Activated CD8-positive, alpha-beta T cell treated with anti-CD3 and anti-CD28 coated beads for 36 hours (primary cell): ENCODE results near the gene FRYL. TPM values are rescaled to one million over a fixed set of nuclear protein-coding genes. Genes with fewer than 3 reads are reported as not detected.
A peak's percentile ranks its signal among the peaks of the same experiment; 100 is the strongest.

Experiments used
- ATAC-seq: fragments of 200-7000 bp; cut with Tn5 transposase; one replicate; pipeline ENCODE4 v1.10.0; 2021; ENCODE audit warnings: mild to moderate bottlenecking, moderate library complexity
- CTCF ChIA-PET: fragments of 350-600 bp; sonication (Branson Sonifier 250); formaldehyde crosslinking; loops from one replicate; lab custom pipeline; 2021; ENCODE audit warnings: antibody characterized with exemption; lab: Charles Lee
- POLR2A ChIA-PET: fragments of 350-600 bp; sonication (Branson Sonifier 250); formaldehyde crosslinking; loops from one replicate; lab custom pipeline; 2021; ENCODE audit warnings: antibody characterized with exemption; lab: Charles Lee
- DNase-seq: peaks from one replicate; pipeline ENCODE4 v3.0.0-alpha.2; 2020
- H3K27ac Mint-ChIP-seq: one replicate; pipeline ENCODE4 v1.8.0; 2021; ENCODE audit warnings: mild to moderate bottlenecking, mixed read lengths
- H3K27me3 Mint-ChIP-seq: one replicate; pipeline ENCODE4 v1.8.0; 2021; ENCODE audit warnings: mixed read lengths
- H3K36me3 Mint-ChIP-seq: one replicate; pipeline ENCODE4 v1.8.0; 2021; ENCODE audit warnings: low read depth, mixed read lengths
- H3K4me1 Mint-ChIP-seq: one replicate; pipeline ENCODE4 v1.8.0; 2021; ENCODE audit warnings: low read depth, mixed read lengths
- H3K4me3 Mint-ChIP-seq: one replicate; pipeline ENCODE4 v1.8.0; 2021; ENCODE audit warnings: mild to moderate bottlenecking, moderate library complexity, mixed read lengths
- H3K9me3 Mint-ChIP-seq: one replicate; pipeline ENCODE4 v1.8.0; 2021; ENCODE audit warnings: mixed read lengths
- CTCF ChIP-seq: fragments of 200-600 bp; IDR thresholded peaks from one replicate; pipeline ENCODE4 v1.8.0; 2022; ENCODE audit warnings: antibody characterized with exemption, mild to moderate bottlenecking
- intact Hi-C: fragments of 100-400 bp; cut with micrococcal nuclease; formaldehyde crosslinking; loops from one replicate; pipeline ENCODE4 v1.10.0; 2022
- total RNA-seq, 2 experiments: library from RNA; stranded (reverse); gene quantifications; one replicate each; pipeline ENCODE4 v1.2.3, GENCODE V29; 2021

The FRYL gene
- total RNA-seq, 2 experiments from 2014 or later: 66.6 to 73.2 TPM

GRCh38 chr4:48654015-48654664, 125.9 kb downstream of the FRYL start:
- no peak for TF ChIP-seq CTCF
- intact Hi-C loops: no loop called here
- Mint-ChIP-seq H3K4me3 (peak overlapping the region; percentile 9), H3K36me3 (peaks cover 21% of the 10 kb centered on the region), H3K27me3 (no peaks in the 10 kb centered on the region), H3K9me3 (no peaks in the 10 kb centered on the region), H3K27ac (peak overlapping the region; percentile 70), H3K4me1 (peaks cover 50% of the 10 kb centered on the region)
- DNase-seq: no peak
- ATAC-seq: no peak
- ChIA-PET POLR2A (interaction anchor here (0.6 to 1.2 kb wide), 3 partner anchors 15 to 146 kb away, joined by 3 to 4 read pairs (median 4); no protein-coding TSS in a partner anchor), CTCF (interaction anchor here (0.7 to 1.3 kb wide), 3 partner anchors 14 to 76 kb away, joined by 3 read pairs; no protein-coding TSS in a partner anchor)

GRCh38 chr4:48653217-48654014, 126.7 kb downstream of the FRYL start:
- intact Hi-C loops: no loop called here
- ATAC-seq (peak; percentile 60), DNase-seq (peak; percentile 72)
- Mint-ChIP-seq H3K4me3 (no peak overlapping the region), H3K4me1 (peaks cover 51% of the 10 kb centered on the region), H3K9me3 (no peaks in the 10 kb centered on the region), H3K27me3 (no peaks in the 10 kb centered on the region), H3K27ac (peak overlapping the region; percentile 70), H3K36me3 (peaks cover 17% of the 10 kb centered on the region)
- CTCF ChIA-PET: interaction anchor here (1.2 to 1.3 kb wide), 2 partner anchors 15 to 75 kb away, joined by 3 read pairs; no protein-coding TSS in a partner anchor
- TF ChIP-seq CTCF: no peak
- POLR2A ChIA-PET: interaction anchor here (0.6 to 1.2 kb wide), 4 partner anchors 16 to 147 kb away, joined by 3 to 4 read pairs (median 4); no protein-coding TSS in a partner anchor

- H3K4me1 Mint-ChIP-seq: peaks cover 57% of the 10 kb centered on the region
- DNase-seq (no peak), ATAC-seq (peak; percentile 49)
- peaks cover 18% of the 10 kb centered on the region for H3K36me3 Mint-ChIP-seq
- no peaks in the 10 kb centered on the region for H3K9me3 Mint-ChIP-seq
- TF ChIP-seq CTCF: no peak
- ChIA-PET POLR2A (no interaction called here), CTCF (no interaction called here)
- intact Hi-C loops: no loop called here
- no peak overlapping the region for H3K27ac Mint-ChIP-seq
- no peak overlapping the region for H3K4me3 Mint-ChIP-seq
- no peaks in the 10 kb centered on the region for H3K27me3 Mint-ChIP-seq
Observed at GRCh38 chr4:48651914-48652313, 128.2 kb downstream of the FRYL start.

- DNase-seq (no peak), ATAC-seq (no peak)
- Mint-ChIP-seq H3K27ac (no peak overlapping the region), H3K4me3 (no peak overlapping the region), H3K27me3 (no peaks in the 10 kb centered on the region), H3K9me3 (no peaks in the 10 kb centered on the region), H3K4me1 (peaks cover 56% of the 10 kb centered on the region), H3K36me3 (peaks cover 18% of the 10 kb centered on the region)
- intact Hi-C loops: no loop called here
- ChIA-PET CTCF (interaction anchor here (1.5 kb wide), 1 partner anchor 7 kb away, joined by 5 read pairs; no protein-coding TSS in a partner anchor), POLR2A (no interaction called here)
- TF ChIP-seq CTCF: no peak
Observed at GRCh38 chr4:48649505-48649904, 130.6 kb downstream of the FRYL start.
